HepG2 (cell line): ENCODE results near the gene SRSF1. TPM values are rescaled to one million over a fixed set of nuclear protein-coding genes. Genes with fewer than 3 reads are reported as not detected.
A peak's percentile ranks its signal among the peaks of the same experiment; 100 is the strongest.

Source experiments
- ARID2 ChIP-seq: sonication (generic); formaldehyde crosslinking; IDR thresholded peaks from 2 replicates; pipeline ENCODE4 v1.8.1; 2022; ENCODE audit warnings: mild to moderate bottlenecking, missing genetic modification reagents, borderline replicate concordance
- ARNTL ChIP-seq: sonication (generic); formaldehyde crosslinking; IDR thresholded peaks from 2 replicates; pipeline ENCODE4 v1.4.0; 2020; ENCODE audit warnings: mild to moderate bottlenecking, missing genetic modification reagents
- ATF3 ChIP-seq: sonication (generic); formaldehyde crosslinking; IDR thresholded peaks from 2 replicates; pipeline ENCODE4 v1.4.0; 2020; ENCODE audit warnings: missing genetic modification reagents
- DNMT3B ChIP-seq: conservative IDR thresholded peaks from 2 replicates; pipeline ENCODE4 v1.6.1; 2016; ENCODE audit warnings: missing biosample characterization, control low read depth
- DPF2 ChIP-seq: sonication (generic); formaldehyde crosslinking; IDR thresholded peaks from 2 replicates; pipeline ENCODE4 v1.4.0; 2020; ENCODE audit warnings: mild to moderate bottlenecking, low read depth, missing genetic modification reagents, borderline replicate concordance
- ETV6 ChIP-seq: sonication (generic); formaldehyde crosslinking; conservative IDR thresholded peaks from 2 replicates; pipeline ENCODE4 v1.4.0; 2020; ENCODE audit warnings: missing genetic modification reagents
- HIC2 ChIP-seq: sonication (generic); formaldehyde crosslinking; IDR thresholded peaks from 2 replicates; pipeline ENCODE4 v1.9.0; 2022; ENCODE audit warnings: low read depth, missing genetic modification reagents
- JUNB ChIP-seq: sonication (generic); formaldehyde crosslinking; IDR thresholded peaks from 2 replicates; pipeline ENCODE4 v1.8.0; 2022; ENCODE audit warnings: missing genetic modification reagents, mild to moderate bottlenecking, borderline replicate concordance
- MAZ ChIP-seq, 2 experiments: sonication (generic) in 1 of 2; formaldehyde crosslinking in 1 of 2; IDR thresholded peaks; 2 replicates each; pipeline versions ENCODE4 v1.5.0 to v1.6.1; 2012 to 2020; ENCODE audit warnings: low read depth in 2 of 2, mild to moderate bottlenecking in 2 of 2, borderline replicate concordance in 1 of 2, improper control_type of control experiment in 1 of 2, low read length in 1 of 2, missing genetic modification reagents in 1 of 2, moderate library complexity in 1 of 2
- NBN ChIP-seq: fragments of 450-650 bp; conservative IDR thresholded peaks from 2 replicates; pipeline ENCODE4 v1.6.1; 2017
- SP2 ChIP-seq: sonication (generic); formaldehyde crosslinking; IDR thresholded peaks from 2 replicates; pipeline ENCODE4 v1.5.1; 2020; ENCODE audit warnings: mild to moderate bottlenecking, missing genetic modification reagents
- TAF15 ChIP-seq: fragments of 200-400 bp; formaldehyde crosslinking; IDR thresholded peaks from one replicate; pipeline ENCODE4 v1.6.1; 2018; ENCODE audit warnings: mild to moderate bottlenecking, low read depth, low read length; ENCODE audit not compliant: poor library complexity, severe bottlenecking
- TCF7 ChIP-seq: sonication (generic); IDR thresholded peaks from 2 replicates; pipeline ENCODE4 v1.6.1; 2016; ENCODE audit warnings: antibody characterized with exemption, low read depth
- TFE3 ChIP-seq: IDR thresholded peaks from 2 replicates; pipeline ENCODE4 v1.6.1; 2016
- TMF1 ChIP-seq: sonication (generic); formaldehyde crosslinking; IDR thresholded peaks from 2 replicates; pipeline ENCODE4 v1.8.1; 2022; ENCODE audit warnings: low read depth, missing genetic modification reagents
- TOE1 ChIP-seq: sonication (generic); formaldehyde crosslinking; IDR thresholded peaks from 2 replicates; pipeline ENCODE4 v1.4.0; 2020; ENCODE audit warnings: mild to moderate bottlenecking, missing genetic modification reagents
- YY1 ChIP-seq: IDR thresholded peaks from 2 replicates; pipeline ENCODE4 v1.6.1; 2011; ENCODE audit warnings: low read length, low read depth, moderate library complexity, mild to moderate bottlenecking; ENCODE audit not compliant: insufficient read depth, insufficient replicate concordance
- ZBTB1 ChIP-seq: sonication (generic); formaldehyde crosslinking; IDR thresholded peaks from 2 replicates; pipeline ENCODE4 v1.4.0; 2020; ENCODE audit warnings: missing genetic modification reagents, borderline replicate concordance
- ZIK1 ChIP-seq: sonication (generic); formaldehyde crosslinking; IDR thresholded peaks from 2 replicates; pipeline ENCODE4 v1.5.0; 2020; ENCODE audit warnings: mild to moderate bottlenecking, low read depth, missing genetic modification reagents, borderline replicate concordance
- ZKSCAN5 ChIP-seq: sonication (generic); formaldehyde crosslinking; IDR thresholded peaks from 2 replicates; pipeline ENCODE4 v1.5.1; 2020; ENCODE audit warnings: mild to moderate bottlenecking, missing genetic modification reagents
- ZNF260 ChIP-seq: sonication (generic); formaldehyde crosslinking; IDR thresholded peaks from 2 replicates; pipeline ENCODE4 v1.4.0; 2020; ENCODE audit warnings: missing genetic modification reagents, low read depth, mild to moderate bottlenecking, borderline replicate concordance
- ZNF329 ChIP-seq: sonication (generic); formaldehyde crosslinking; IDR thresholded peaks from 2 replicates; pipeline ENCODE4 v1.9.0; 2021; ENCODE audit warnings: low read depth, mild to moderate bottlenecking, missing genetic modification reagents
- ZNF543 ChIP-seq: sonication (generic); formaldehyde crosslinking; IDR thresholded peaks from 2 replicates; pipeline ENCODE4 v1.4.0; 2020; ENCODE audit warnings: mild to moderate bottlenecking, missing genetic modification reagents
- ZNF644 ChIP-seq: IDR thresholded peaks from 2 replicates; pipeline ENCODE4 v1.6.1; 2016; ENCODE audit warnings: low read depth
- ZNF747 ChIP-seq: sonication (generic); formaldehyde crosslinking; IDR thresholded peaks from 2 replicates; pipeline ENCODE4 v1.8.1; 2023; ENCODE audit warnings: missing genetic modification reagents, mild to moderate bottlenecking, borderline replicate concordance
- ZSCAN12 ChIP-seq: sonication (generic); formaldehyde crosslinking; IDR thresholded peaks from 2 replicates; pipeline ENCODE4 v1.9.0; 2021; ENCODE audit warnings: mild to moderate bottlenecking, missing genetic modification reagents
- polyA plus RNA-seq, 8 experiments: library from polyadenylated mRNA; depleted of rRNA in 3 of 8; stranded (reverse) in 7 of 8; unstranded in 1 of 8; fragments of >200 nt; fragmentation: Illumina TruSeq in 4 of 8; extraction: Trizol in 4 of 8; gene quantifications; 2 replicates each; pipeline versions ENCODE4 v1.2.1 to v1.2.3, GENCODE V29; 2011 to 2016; ENCODE audit warnings: low read depth in 4 of 8, missing spikeins in 1 of 8, mixed read lengths in 1 of 8; ENCODE audit not compliant: insufficient read depth in 1 of 8
- total RNA-seq, 5 experiments: library from RNA; depleted of rRNA; stranded (reverse); fragments of >200 nt; fragmentation: Illumina TruSeq; extraction: Trizol; gene quantifications; 2 replicates each; pipeline ENCODE4 v1.2.3, GENCODE V29; 2016; ENCODE audit warnings: low read depth in 1 of 5

Gene SRSF1
- total and polyA plus RNA-seq, 2 of the 13 experiments (the other 11 are each of a cell fraction or from before 2014, with no cell fraction given): 142 to 445 TPM

- TF ChIP-seq ATF3 (CRISPR knock-in tag): peak; percentile 87
- no peak for TF ChIP-seq TAF15
- TF ChIP-seq TFE3 (CRISPR knock-in tag): no peak
- TF ChIP-seq TOE1: no peak
- no peak for TF ChIP-seq ZNF260 (CRISPR knock-in tag)
- peak; percentile 17; the same call in 1 of the 2 replicates for TF ChIP-seq ZNF644 (CRISPR knock-in tag)
- peak; percentile 32; the same call in 1 of the 2 replicates for TF ChIP-seq MAZ (IDR thresholded peaks at IDR 0.05; ENCODE audit: borderline replicate concordance, low read depth, low read length)
- TF ChIP-seq MAZ (CRISPR knock-in tag; IDR thresholded peaks at IDR 0.05; ENCODE audit: low read depth): peak; percentile 39; the same call in 1 of the 2 replicates
- TF ChIP-seq DPF2 (CRISPR knock-in tag): 0 out of 2 replicates have a peak, but pooled peaks have one; percentile 9
- no peak for TF ChIP-seq ETV6 (CRISPR knock-in tag)
- no peak for TF ChIP-seq YY1
- TF ChIP-seq ZSCAN12 (CRISPR knock-in tag): no peak
- TF ChIP-seq SP2 (CRISPR knock-in tag): no peak; the same call in 1 of the 2 replicates
- TF ChIP-seq DNMT3B (CRISPR knock-in tag): peak; percentile 96
- TF ChIP-seq ARNTL: peak; percentile 52; the same call in 1 of the 2 replicates
- no peak for TF ChIP-seq TMF1
- TF ChIP-seq ZNF747 (CRISPR knock-in tag): peak; percentile 44; the same call in 1 of the 2 replicates
- TF ChIP-seq ZNF543 (CRISPR knock-in tag): no peak
- no peak for TF ChIP-seq ZIK1 (CRISPR knock-in tag)
- no peak for TF ChIP-seq ZNF329
- no peak for TF ChIP-seq NBN
- TF ChIP-seq JUNB: peak; percentile 70; the same call in 1 of the 2 replicates
- no peak for TF ChIP-seq ARID2 (CRISPR knock-in tag)
- TF ChIP-seq TCF7: peak; percentile 67
- no peak for TF ChIP-seq HIC2 (CRISPR knock-in tag)
- TF ChIP-seq ZKSCAN5 (CRISPR knock-in tag): no peak
- no peak for TF ChIP-seq ZBTB1
Measured at GRCh38 chr17:57986841-57987580, 20.0 kb downstream of the SRSF1 start (continued).
